ENCODE results near the gene SLC39A3. TPM values are rescaled to one million over a fixed set of nuclear protein-coding genes. Genes with fewer than 3 reads are reported as not detected.

The SLC39A3 gene
- total RNA-seq, 1 donor from 2014 or later: 33.1 TPM

GRCh38 chr19:2765376-2765775 lies 25.6 kb upstream of the SLC39A3 start:
- no peak overlapping the region for H3K27ac Mint-ChIP-seq
- H3K4me3 Mint-ChIP-seq: no peak overlapping the region
- no peaks in the 10 kb centered on the region for H3K36me3 Mint-ChIP-seq
- no peak for DNase-seq (ENCODE audit: extremely low spot score, unreplicated experiment)
- no peaks in the 10 kb centered on the region for H3K9me3 Mint-ChIP-seq
- no peaks in the 10 kb centered on the region for H3K27me3 Mint-ChIP-seq
- TF ChIP-seq CTCF (conservative IDR thresholded peaks at IDR 0.05): no peak
- H3K4me1 Mint-ChIP-seq (ENCODE audit: unreplicated experiment): no peaks in the 10 kb centered on the region

DNA sequence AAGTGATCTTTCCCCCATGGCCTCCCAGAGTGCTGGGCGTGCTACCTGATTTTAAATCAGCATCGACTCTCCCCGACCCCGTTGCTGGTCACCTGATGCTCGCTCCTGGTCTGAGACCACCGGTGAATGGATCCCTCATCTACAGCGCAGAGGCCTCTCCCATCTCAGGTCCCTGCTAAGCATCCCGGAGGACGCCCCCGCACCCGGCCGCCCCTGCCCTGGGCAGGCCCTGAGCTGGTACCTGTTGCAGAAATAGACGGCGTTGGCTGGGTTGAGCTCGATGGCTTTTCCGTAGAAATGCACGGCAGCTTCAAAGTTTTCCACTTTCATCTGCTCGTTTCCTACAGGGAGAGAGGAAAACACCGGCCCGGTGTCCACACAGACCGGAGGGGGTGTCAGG lies 25.1 kb upstream of the SLC39A3 start:
- Mint-ChIP-seq H3K27ac (no peak overlapping the region), H3K4me3 (no peak overlapping the region), H3K9me3 (no peaks in the 10 kb centered on the region), H3K4me1 (ENCODE audit: unreplicated experiment) (no peaks in the 10 kb centered on the region), H3K27me3 (no peaks in the 10 kb centered on the region), H3K36me3 (no peaks in the 10 kb centered on the region)
- no peak for DNase-seq (ENCODE audit: extremely low spot score, unreplicated experiment)
- TF ChIP-seq CTCF (conservative IDR thresholded peaks at IDR 0.05): no peak

DNA sequence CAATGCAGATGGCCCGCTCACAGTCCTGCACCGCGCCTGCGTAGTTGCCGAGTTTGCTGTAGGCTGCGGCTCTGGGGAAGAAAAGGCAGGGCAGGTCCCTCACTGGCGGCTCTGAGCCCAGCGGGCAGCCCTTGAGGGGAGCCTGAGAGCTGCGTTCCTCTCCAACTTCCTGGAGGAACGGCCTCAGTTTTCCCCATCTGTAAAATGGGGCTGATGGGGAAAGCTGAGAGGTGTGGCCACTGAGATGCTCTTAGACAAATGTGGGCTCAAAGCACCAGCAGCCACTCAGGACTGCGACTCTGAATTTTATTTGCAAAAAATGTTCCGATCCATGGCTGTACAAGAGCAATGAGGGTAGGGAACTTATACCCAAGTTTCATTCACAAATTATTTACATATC lies 23.9 kb upstream of the SLC39A3 start:
- H3K36me3 Mint-ChIP-seq: no peaks in the 10 kb centered on the region

DNA sequence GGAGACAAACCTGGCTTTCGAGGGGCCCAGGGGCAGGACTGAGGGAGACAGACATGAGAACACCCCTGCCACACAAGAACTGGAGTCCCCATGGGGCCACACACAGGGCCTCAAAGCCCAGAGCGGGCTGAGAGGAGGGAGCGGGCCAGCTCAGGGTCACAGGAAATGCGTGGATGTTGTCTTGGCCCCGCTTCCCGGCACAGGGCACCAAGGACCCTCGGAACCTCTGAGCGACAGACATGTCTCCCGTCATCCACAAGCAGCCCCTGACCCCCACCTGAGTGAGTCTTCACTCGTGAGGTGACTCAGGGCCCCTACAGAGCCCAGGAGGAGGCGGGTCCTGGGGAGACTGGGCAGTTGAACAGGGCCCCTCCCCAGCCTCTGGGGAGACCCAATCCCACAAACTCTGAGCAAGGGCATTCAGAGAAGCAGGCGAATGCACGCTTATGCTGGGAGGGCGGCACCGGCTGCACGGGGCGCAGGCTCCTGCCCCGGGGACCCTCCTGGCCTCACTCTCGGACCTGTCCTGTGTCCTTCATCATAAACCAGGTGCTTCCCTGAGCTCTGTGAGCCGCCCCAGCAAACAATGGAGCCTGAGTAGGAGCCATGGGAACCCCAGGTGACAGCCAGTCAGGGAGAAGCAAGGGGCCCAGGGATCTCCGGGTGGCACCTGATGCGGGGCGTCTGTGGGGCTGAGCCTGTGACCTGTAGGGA lies 23.1 kb upstream of the SLC39A3 start:
- no peak for DNase-seq (ENCODE audit: extremely low spot score, unreplicated experiment)
- Mint-ChIP-seq H3K27ac (no peak overlapping the region), H3K9me3 (no peaks in the 10 kb centered on the region), H3K27me3 (no peaks in the 10 kb centered on the region), H3K4me1 (ENCODE audit: unreplicated experiment) (no peaks in the 10 kb centered on the region), H3K36me3 (no peaks in the 10 kb centered on the region), H3K4me3 (no peak overlapping the region)
- TF ChIP-seq CTCF (conservative IDR thresholded peaks at IDR 0.05): no peak

More for the DNA sequence above, 23.9 kb upstream of the SLC39A3 start:
- DNase-seq (ENCODE audit: extremely low spot score, unreplicated experiment): no peak
- no peak overlapping the region for H3K4me3 Mint-ChIP-seq
- no peaks in the 10 kb centered on the region for H3K9me3 Mint-ChIP-seq
- no peak overlapping the region for H3K27ac Mint-ChIP-seq
- no peak for TF ChIP-seq CTCF (conservative IDR thresholded peaks at IDR 0.05)
- no peaks in the 10 kb centered on the region for H3K27me3 Mint-ChIP-seq
- no peaks in the 10 kb centered on the region for H3K4me1 Mint-ChIP-seq (ENCODE audit: unreplicated experiment)

DNA sequence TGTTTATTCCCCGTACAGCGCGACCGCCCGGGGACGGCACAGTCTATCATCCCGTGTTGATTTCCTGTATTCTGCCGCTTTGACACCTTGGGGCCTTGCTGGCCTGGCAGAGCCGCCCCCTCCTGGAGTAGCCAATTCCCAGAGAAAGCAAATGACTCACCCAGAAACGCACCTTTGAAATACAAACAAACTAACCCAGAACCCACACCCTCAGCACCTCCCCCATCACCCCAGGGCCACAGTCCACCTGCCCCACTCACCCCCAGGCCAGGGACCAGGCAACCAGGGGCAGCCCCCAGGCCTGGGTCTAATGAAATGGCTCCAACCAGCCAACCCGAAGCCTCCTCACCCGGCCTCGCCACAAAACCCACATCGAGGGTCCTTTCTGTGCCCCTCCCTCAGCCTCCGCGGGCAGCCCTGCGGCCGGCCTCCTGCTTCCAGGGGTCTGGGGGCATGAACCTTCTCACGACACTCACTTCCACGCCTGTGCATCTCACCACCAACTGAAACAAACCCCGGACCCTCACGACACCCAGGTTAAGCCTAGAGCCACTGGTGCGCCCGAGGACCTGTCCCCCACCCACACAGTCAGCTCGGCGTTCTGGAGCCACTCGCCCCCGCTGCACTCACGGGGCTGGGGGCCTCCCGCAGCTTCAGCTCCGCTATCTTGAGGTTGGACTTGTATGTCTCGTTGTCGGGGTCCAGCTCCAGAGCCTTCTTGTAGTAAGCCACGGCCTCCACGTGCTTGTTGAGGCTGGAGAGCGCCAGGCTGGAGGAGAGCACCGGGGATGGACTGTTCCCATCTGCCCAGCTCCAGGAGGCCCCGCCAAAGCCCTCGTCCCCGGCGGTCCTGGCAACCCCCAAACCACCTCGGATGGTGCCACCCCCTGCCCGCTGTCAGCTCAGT lies 22.3 kb upstream of the SLC39A3 start:
- H3K27me3 Mint-ChIP-seq: no peaks in the 10 kb centered on the region
- no peak for TF ChIP-seq CTCF (conservative IDR thresholded peaks at IDR 0.05)
- no peaks in the 10 kb centered on the region for H3K4me1 Mint-ChIP-seq (ENCODE audit: unreplicated experiment)
- H3K9me3 Mint-ChIP-seq: no peaks in the 10 kb centered on the region
- no peaks in the 10 kb centered on the region for H3K36me3 Mint-ChIP-seq
- H3K4me3 Mint-ChIP-seq: no peak overlapping the region
- DNase-seq (ENCODE audit: extremely low spot score, unreplicated experiment): no peak
- H3K27ac Mint-ChIP-seq: no peak overlapping the region

All from type B pancreatic cell (in vitro differentiated cells).